ENCODE data around the gene ZNF423.
A peak's percentile ranks its signal among the peaks of the same experiment; 100 is the strongest.

ZNF423 gene

DNA sequence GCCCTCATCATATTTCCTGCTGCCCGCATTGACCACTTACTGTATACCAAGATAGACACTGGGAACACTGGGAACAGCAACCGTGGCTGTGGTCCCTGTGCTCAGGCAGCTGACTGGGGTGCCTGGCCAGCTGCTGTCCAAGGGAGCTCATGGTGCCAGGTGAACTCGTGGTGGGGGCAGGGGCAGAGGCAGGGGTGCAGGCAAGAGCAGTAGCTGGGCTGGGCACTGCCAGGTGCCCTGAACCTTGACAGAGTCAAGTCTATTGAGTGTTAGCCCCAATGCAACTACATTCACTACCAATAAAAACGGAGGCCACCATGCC, 279.8 kb downstream of the ZNF423 start:
- no peaks in the 10 kb centered on the region for H3K27me3 ChIP-seq (replicated peaks; ENCODE audit: insufficient read depth, low read length)
- H3K9ac ChIP-seq (ENCODE audit: low read length), result no peak overlapping the region
- no peak overlapping the region for H3K27ac ChIP-seq (ENCODE audit: low read length)
- H3K9me2 ChIP-seq (replicated peaks; ENCODE audit: insufficient read depth, low read length), result no peaks in the 10 kb centered on the region
- DNase-seq, result no peak
- no peak overlapping the region for H2AFZ ChIP-seq (ENCODE audit: low read length)
- H3K79me2 ChIP-seq (ENCODE audit: low read length), result no peaks in the 10 kb centered on the region
- TF ChIP-seq EZH2 (optimal IDR thresholded peaks at IDR 0.05; ENCODE audit: low read depth, low read length) (no peak), CTCF (IDR thresholded peaks at IDR 0.05; ENCODE audit: low read length) (no peak), EZH2phosphoT487 (IDR thresholded peaks at IDR 0.05; ENCODE audit: low read length) (no peak)
- H3K4me1 ChIP-seq (ENCODE audit: low read length), result peaks cover 19% of the 10 kb centered on the region
- H3F3A ChIP-seq (ENCODE audit: insufficient read depth, low read length), result no peaks in the 10 kb centered on the region
- H4K20me1 ChIP-seq (ENCODE audit: insufficient read depth, low read length), result no peaks in the 10 kb centered on the region
- no peaks in the 10 kb centered on the region for H3K36me3 ChIP-seq (replicated peaks; ENCODE audit: insufficient read depth, low read length)
- H3K4me3 ChIP-seq (ENCODE audit: low read length), result no peak overlapping the region
- H3K9me3 ChIP-seq (replicated peaks; ENCODE audit: insufficient read depth, low read length), result no peaks in the 10 kb centered on the region
- H3K4me2 ChIP-seq (ENCODE audit: low read depth, low read length), result no peak overlapping the region

- TF ChIP-seq EZH2 (optimal IDR thresholded peaks at IDR 0.05; ENCODE audit: low read depth, low read length) (no peak), CTCF (IDR thresholded peaks at IDR 0.05; ENCODE audit: low read length) (no peak), EZH2phosphoT487 (IDR thresholded peaks at IDR 0.05; ENCODE audit: low read length) (no peak)
- H3K36me3 ChIP-seq (replicated peaks; ENCODE audit: insufficient read depth, low read length), result no peaks in the 10 kb centered on the region
- peak overlapping the region; percentile 25; the same call in 1 of the 2 replicates for H3K4me2 ChIP-seq (ENCODE audit: low read depth, low read length)
- peaks cover 19% of the 10 kb centered on the region for H3K4me1 ChIP-seq (ENCODE audit: low read length)
- H4K20me1 ChIP-seq (ENCODE audit: insufficient read depth, low read length), result no peaks in the 10 kb centered on the region
- H3K27me3 ChIP-seq (replicated peaks; ENCODE audit: insufficient read depth, low read length), result no peaks in the 10 kb centered on the region
- H3K79me2 ChIP-seq (ENCODE audit: low read length), result no peaks in the 10 kb centered on the region
- H3F3A ChIP-seq (ENCODE audit: insufficient read depth, low read length), result no peaks in the 10 kb centered on the region
- H3K9me3 ChIP-seq (replicated peaks; ENCODE audit: insufficient read depth, low read length), result no peaks in the 10 kb centered on the region
- peak overlapping the region; percentile 2; the same call in 1 of the 2 replicates for H3K9ac ChIP-seq (ENCODE audit: low read length)
- DNase-seq, result peak; percentile 69
- no peaks in the 10 kb centered on the region for H3K9me2 ChIP-seq (replicated peaks; ENCODE audit: insufficient read depth, low read length)
- H3K4me3 ChIP-seq (ENCODE audit: low read length), result no peak overlapping the region
- H2AFZ ChIP-seq (ENCODE audit: low read length), result peak overlapping the region; percentile 69
- H3K27ac ChIP-seq (ENCODE audit: low read length), result peak overlapping the region; percentile 42; the same call in 1 of the 2 replicates
Observed at GRCh38 chr16:49575346-49576172, 280.4 kb downstream of the ZNF423 start.

GRCh38 chr16:49574826-49575225, 281.1 kb downstream of the ZNF423 start:
- TF ChIP-seq EZH2 (optimal IDR thresholded peaks at IDR 0.05; ENCODE audit: low read depth, low read length) (no peak), CTCF (IDR thresholded peaks at IDR 0.05; ENCODE audit: low read length) (no peak), EZH2phosphoT487 (IDR thresholded peaks at IDR 0.05; ENCODE audit: low read length) (no peak)
- no peaks in the 10 kb centered on the region for H3K9me3 ChIP-seq (replicated peaks; ENCODE audit: insufficient read depth, low read length)
- peak overlapping the region; percentile 25; the same call in 1 of the 2 replicates for H3K4me2 ChIP-seq (ENCODE audit: low read depth, low read length)
- H3K27me3 ChIP-seq (replicated peaks; ENCODE audit: insufficient read depth, low read length), result no peaks in the 10 kb centered on the region
- no peaks in the 10 kb centered on the region for H3F3A ChIP-seq (ENCODE audit: insufficient read depth, low read length)
- H3K9ac ChIP-seq (ENCODE audit: low read length), result peak overlapping the region; percentile 2; the same call in 1 of the 2 replicates
- H3K27ac ChIP-seq (ENCODE audit: low read length), result peak overlapping the region; percentile 42; the same call in 1 of the 2 replicates
- H4K20me1 ChIP-seq (ENCODE audit: insufficient read depth, low read length), result no peaks in the 10 kb centered on the region
- no peaks in the 10 kb centered on the region for H3K36me3 ChIP-seq (replicated peaks; ENCODE audit: insufficient read depth, low read length)
- peak overlapping the region; percentile 69 for H2AFZ ChIP-seq (ENCODE audit: low read length)
- H3K79me2 ChIP-seq (ENCODE audit: low read length), result no peaks in the 10 kb centered on the region
- no peaks in the 10 kb centered on the region for H3K9me2 ChIP-seq (replicated peaks; ENCODE audit: insufficient read depth, low read length)
- H3K4me3 ChIP-seq (ENCODE audit: low read length), result no peak overlapping the region
- no peak for DNase-seq
- peaks cover 19% of the 10 kb centered on the region for H3K4me1 ChIP-seq (ENCODE audit: low read length)

All from MM.1S (cell line).